ENCODE data around the gene KRT78. TPM values are rescaled to one million over a fixed set of nuclear protein-coding genes. Genes with fewer than 3 reads are reported as not detected.

The KRT78 gene
- total RNA-seq, 1 donor from 2014 or later, result not detected

- no peaks in the 10 kb centered on the region for H3K4me1 Mint-ChIP-seq (ENCODE audit: unreplicated experiment)
- H3K27me3 Mint-ChIP-seq (ENCODE audit: unreplicated experiment), result peaks cover 6% of the 10 kb centered on the region
- H3K9me3 Mint-ChIP-seq (ENCODE audit: unreplicated experiment), result no peaks in the 10 kb centered on the region
- H3K36me3 Mint-ChIP-seq (ENCODE audit: low read depth, unreplicated experiment), result no peaks in the 10 kb centered on the region
- no peak overlapping the region for H3K4me3 Mint-ChIP-seq (ENCODE audit: unreplicated experiment)
- no peak for TF ChIP-seq CTCF (IDR thresholded peaks at IDR 0.05; ENCODE audit: unreplicated experiment)
- DNase-seq (ENCODE audit: low spot score), result no peak
- no peak overlapping the region for H3K27ac Mint-ChIP-seq (ENCODE audit: unreplicated experiment)
Measured at GRCh38 chr12:52817699-52818238, 31.0 kb downstream of the KRT78 start.

GRCh38 chr12:52817003-52817698 is 31.6 kb downstream of the KRT78 start:
- Mint-ChIP-seq H3K4me1 (ENCODE audit: unreplicated experiment) (no peaks in the 10 kb centered on the region), H3K36me3 (ENCODE audit: low read depth, unreplicated experiment) (no peaks in the 10 kb centered on the region), H3K4me3 (ENCODE audit: unreplicated experiment) (no peak overlapping the region), H3K27me3 (ENCODE audit: unreplicated experiment) (peaks cover 6% of the 10 kb centered on the region), H3K9me3 (ENCODE audit: unreplicated experiment) (no peaks in the 10 kb centered on the region), H3K27ac (ENCODE audit: unreplicated experiment) (no peak overlapping the region)
- TF ChIP-seq CTCF (IDR thresholded peaks at IDR 0.05; ENCODE audit: unreplicated experiment), result no peak
- DNase-seq (ENCODE audit: low spot score), result no peak

GRCh38 chr12:52815676-52816588 is 32.9 kb downstream of the KRT78 start:
- H3K4me1 Mint-ChIP-seq (ENCODE audit: unreplicated experiment), result no peaks in the 10 kb centered on the region
- no peaks in the 10 kb centered on the region for H3K9me3 Mint-ChIP-seq (ENCODE audit: unreplicated experiment)
- H3K27ac Mint-ChIP-seq (ENCODE audit: unreplicated experiment), result no peak overlapping the region
- H3K27me3 Mint-ChIP-seq (ENCODE audit: unreplicated experiment), result peaks cover 6% of the 10 kb centered on the region
- TF ChIP-seq CTCF (IDR thresholded peaks at IDR 0.05; ENCODE audit: unreplicated experiment), result no peak
- no peak overlapping the region for H3K4me3 Mint-ChIP-seq (ENCODE audit: unreplicated experiment)
- no peak for DNase-seq (ENCODE audit: low spot score)
- no peaks in the 10 kb centered on the region for H3K36me3 Mint-ChIP-seq (ENCODE audit: low read depth, unreplicated experiment)

- Mint-ChIP-seq H3K4me1 (ENCODE audit: unreplicated experiment) (no peaks in the 10 kb centered on the region), H3K36me3 (ENCODE audit: low read depth, unreplicated experiment) (no peaks in the 10 kb centered on the region), H3K4me3 (ENCODE audit: unreplicated experiment) (no peak overlapping the region), H3K9me3 (ENCODE audit: unreplicated experiment) (no peaks in the 10 kb centered on the region), H3K27me3 (ENCODE audit: unreplicated experiment) (peaks cover 3% of the 10 kb centered on the region), H3K27ac (ENCODE audit: unreplicated experiment) (no peak overlapping the region)
- TF ChIP-seq CTCF (IDR thresholded peaks at IDR 0.05; ENCODE audit: unreplicated experiment), result no peak
- no peak for DNase-seq (ENCODE audit: low spot score)
Measured at GRCh38 chr12:52815161-52815560, 33.6 kb downstream of the KRT78 start.

Data from endothelial cell (in vitro differentiated cells).